Heart right ventricle (tissue), 16 donors: Measurements from ENCODE around the gene KCNN1. TPM values are rescaled to one million over a fixed set of nuclear protein-coding genes. Genes with fewer than 3 reads are reported as not detected.
A peak's percentile ranks its signal among the peaks of the same experiment; 100 is the strongest.

Source experiments
- ATAC-seq, 8 donors: fragments of 200-7000 bp; cut with Tn5 transposase; one replicate each; pipeline ENCODE4 v1.9.1; 2020; ENCODE audit warnings: mild to moderate bottlenecking in 8 of 8, moderate library complexity in 8 of 8, moderate number of reproducible peaks in 1 of 8
- DNase-seq, 2 donors: peaks; one replicate each; pipeline ENCODE4 v3.0.0-alpha.2; 2020
- H3K27ac ChIP-seq, 10 donors: fragments of 200-600 bp; sonication (generic) in 2 of 10; one replicate each; pipeline versions ENCODE4 v1.5.0 to v1.8.0; 2020 to 2022; ENCODE audit warnings: mild to moderate bottlenecking in 3 of 10
- H3K27me3 ChIP-seq, 7 donors: fragments of 200-600 bp; one replicate each; pipeline ENCODE4 v1.8.0; 2021 to 2022; ENCODE audit warnings: mild to moderate bottlenecking in 2 of 7
- H3K36me3 ChIP-seq, 9 donors: fragments of 200-600 bp; sonication (generic) in 1 of 9; one replicate each; pipeline versions ENCODE4 v1.5.0 to v1.8.0; 2020 to 2022; ENCODE audit warnings: mild to moderate bottlenecking in 2 of 9
- H3K4me1 ChIP-seq, 9 donors: fragments of 200-600 bp; sonication (generic) in 1 of 9; one replicate each; pipeline versions ENCODE4 v1.5.0 to v1.8.0; 2020 to 2022; ENCODE audit warnings: mild to moderate bottlenecking in 4 of 9
- H3K4me3 ChIP-seq, 10 donors: fragments of 200-600 bp; sonication (generic) in 2 of 10; one replicate each; pipeline versions ENCODE4 v1.5.0 to v1.8.0; 2020 to 2022; ENCODE audit warnings: mild to moderate bottlenecking in 7 of 10, moderate library complexity in 2 of 10
- H3K9me3 ChIP-seq, 11 donors: fragments of 200-600 bp in 10 of 11; sonication (generic) in 2 of 11; one replicate each; pipeline versions ENCODE4 v1.5.0 to v1.8.0; 2013 to 2022; ENCODE audit warnings: mild to moderate bottlenecking in 2 of 11, control low read depth in 1 of 11, moderate library complexity in 1 of 11
- WGBS, 2 donors: extraction: QIAGEN DNeasy Blood & Tissue Kit; methylation state at CpG; one replicate each; pipeline ENCODE4 v1.1.7; 2013; ENCODE audit warnings: inconsistent platforms in 1 of 2; 5-methylcytosine and 5-hydroxymethylcytosine counted together
- intact Hi-C, 10 donors: fragments of 100-400 bp; cut with DNase I; formaldehyde crosslinking; loops; one replicate each; pipeline versions ENCODE4 v1.11.1 to v1.14.2; 2022
- polyA plus RNA-seq, 2 donors: library from polyadenylated mRNA; stranded (reverse); fragments of 200-250 nt; gene quantifications; one replicate each; pipeline ENCODE4 v1.2.3, GENCODE V29; 2013
- total RNA-seq, 10 donors: library from RNA; stranded (reverse); fragmentation: NEBNext Ultra II Directional in 3 of 10; extraction: Animal tissue kit (Norgen Biotek cat#: 25700) in 3 of 10; gene quantifications; one replicate each; pipeline versions ENCODE4 v1.2.1 to v1.2.4, GENCODE V29; 2021 to 2023
- TF ChIP-seq, protein P1 (sequence below), 9 donors: fragments of 200-600 bp; sonication (generic) in 2 of 9; IDR thresholded peaks; one replicate each; pipeline versions ENCODE4 v1.5.0 to v1.8.0; 2021 to 2022; ENCODE audit warnings: antibody characterized with exemption in 9 of 9, mild to moderate bottlenecking in 5 of 9, moderate library complexity in 1 of 9
- donor health status: Arrhythmogenic right ventricular cardiomyopathy.
- donor health status: ischemic (EF 13 %, LVEDD 7.1; RV severe dilation, severe dysfunction).
- donor health status: healthy with polysubstance abuse.
- donor health status: DM: no; HTN: yes; CAD: no.
- donor health status: DM: no; HTN: no; CAD: no.
- donor health status: ischemic (EF 25% LVEDD 6.9; RV normal size, moderate dysfunction).
- donor health status: ischemic (EF 25% LVEDD 5.7; RV mildly dilated, moderate dysfunction).
- donor health status: healthy.
- donor health status: DM: yes; HTN: yes; CAD: no.
- donor health status: Ischemic cardiomyopathy.
- donor health status: ischemic (EF 35%, LVEDD 5.7; RV mildly dilated, moderate dysfunction).
- donor health status: nonischemic (EF 11% LVEDD 7.7; RV severe dilation, severe dysfunction).
- donor health status: DM: yes; HTN: yes; CAD: no.
- donor health status: PGD.
- donor health status: ischemic (EF 29% LVEDD 5.4; RV normal size, mild dysfunction).
- donor health status: nonischemic (EF 23%, LVEDD 6.1; RV moderate dilation, normal function).

Gene KCNN1
- total and polyA plus RNA-seq, 12 donors: 0.72 TPM; not detected in 11

DNA sequence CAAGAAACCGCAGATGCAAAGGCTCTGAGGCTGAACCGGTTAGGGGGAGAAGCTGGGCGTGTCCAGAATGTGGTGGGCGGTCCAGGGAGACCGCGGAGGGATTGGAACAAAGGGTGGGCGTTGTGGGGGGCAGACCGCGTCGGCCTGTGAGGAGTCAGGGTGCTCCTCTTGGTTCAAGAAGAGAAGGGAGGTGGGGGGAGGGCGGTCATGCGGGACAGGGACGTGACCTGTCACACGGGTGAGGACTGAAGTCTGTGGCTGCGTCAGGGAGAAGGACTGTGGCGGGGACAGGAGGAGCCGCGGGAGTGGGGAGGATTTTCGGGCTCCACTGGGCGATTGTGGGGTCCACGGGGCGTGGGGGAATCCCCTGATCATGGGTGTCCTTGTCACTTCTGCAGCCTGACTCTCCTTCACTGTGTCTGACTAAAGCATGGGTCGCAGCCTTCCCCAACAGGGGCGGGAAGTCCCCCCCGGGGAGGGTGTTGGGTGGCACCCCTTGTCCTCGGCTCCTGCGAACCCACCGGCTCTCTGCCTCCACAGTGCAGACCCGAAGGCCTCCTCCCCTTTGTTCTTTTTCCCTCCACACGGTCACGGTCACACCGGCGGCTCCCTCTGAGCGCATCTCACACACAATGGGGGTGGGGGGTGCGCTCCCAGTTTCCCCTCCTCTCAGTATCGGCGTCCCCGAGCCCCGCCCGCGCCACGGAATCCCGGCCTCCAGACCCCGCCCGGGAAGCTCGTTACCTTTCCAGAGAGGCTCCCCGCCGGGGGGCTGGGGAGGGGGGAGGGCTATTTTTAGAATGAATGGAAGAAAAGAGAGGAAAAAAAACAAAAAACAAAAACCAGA, 16.4 kb upstream of the KCNN1 start:
- Histone ChIP-seq H3K27me3 (peaks cover 29 to 75% (median 68%) of the 10 kb centered on the region in 7 donors), H3K4me3 (peak overlapping the region in 7 of 10 donors; percentile 4 to 24 (median 11)), H3K4me1 (peaks cover 29 to 54% (median 48%) of the 10 kb centered on the region in 9 donors), H3K9me3 (no peaks in the 10 kb centered on the region), H3K36me3 (no peaks in the 10 kb centered on the region), H3K27ac (no peak overlapping the region)
- 1 to 2% methylated on average over 48 of the region's 48 CpGs for WGBS, 2 donors
- no peak for DNase-seq
- intact Hi-C loops: no loop called here
- no peak for ATAC-seq
- TF ChIP-seq, protein P1, sequence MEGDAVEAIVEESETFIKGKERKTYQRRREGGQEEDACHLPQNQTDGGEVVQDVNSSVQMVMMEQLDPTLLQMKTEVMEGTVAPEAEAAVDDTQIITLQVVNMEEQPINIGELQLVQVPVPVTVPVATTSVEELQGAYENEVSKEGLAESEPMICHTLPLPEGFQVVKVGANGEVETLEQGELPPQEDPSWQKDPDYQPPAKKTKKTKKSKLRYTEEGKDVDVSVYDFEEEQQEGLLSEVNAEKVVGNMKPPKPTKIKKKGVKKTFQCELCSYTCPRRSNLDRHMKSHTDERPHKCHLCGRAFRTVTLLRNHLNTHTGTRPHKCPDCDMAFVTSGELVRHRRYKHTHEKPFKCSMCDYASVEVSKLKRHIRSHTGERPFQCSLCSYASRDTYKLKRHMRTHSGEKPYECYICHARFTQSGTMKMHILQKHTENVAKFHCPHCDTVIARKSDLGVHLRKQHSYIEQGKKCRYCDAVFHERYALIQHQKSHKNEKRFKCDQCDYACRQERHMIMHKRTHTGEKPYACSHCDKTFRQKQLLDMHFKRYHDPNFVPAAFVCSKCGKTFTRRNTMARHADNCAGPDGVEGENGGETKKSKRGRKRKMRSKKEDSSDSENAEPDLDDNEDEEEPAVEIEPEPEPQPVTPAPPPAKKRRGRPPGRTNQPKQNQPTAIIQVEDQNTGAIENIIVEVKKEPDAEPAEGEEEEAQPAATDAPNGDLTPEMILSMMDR (IDR thresholded peaks at IDR 0.05): no peak

DNA sequence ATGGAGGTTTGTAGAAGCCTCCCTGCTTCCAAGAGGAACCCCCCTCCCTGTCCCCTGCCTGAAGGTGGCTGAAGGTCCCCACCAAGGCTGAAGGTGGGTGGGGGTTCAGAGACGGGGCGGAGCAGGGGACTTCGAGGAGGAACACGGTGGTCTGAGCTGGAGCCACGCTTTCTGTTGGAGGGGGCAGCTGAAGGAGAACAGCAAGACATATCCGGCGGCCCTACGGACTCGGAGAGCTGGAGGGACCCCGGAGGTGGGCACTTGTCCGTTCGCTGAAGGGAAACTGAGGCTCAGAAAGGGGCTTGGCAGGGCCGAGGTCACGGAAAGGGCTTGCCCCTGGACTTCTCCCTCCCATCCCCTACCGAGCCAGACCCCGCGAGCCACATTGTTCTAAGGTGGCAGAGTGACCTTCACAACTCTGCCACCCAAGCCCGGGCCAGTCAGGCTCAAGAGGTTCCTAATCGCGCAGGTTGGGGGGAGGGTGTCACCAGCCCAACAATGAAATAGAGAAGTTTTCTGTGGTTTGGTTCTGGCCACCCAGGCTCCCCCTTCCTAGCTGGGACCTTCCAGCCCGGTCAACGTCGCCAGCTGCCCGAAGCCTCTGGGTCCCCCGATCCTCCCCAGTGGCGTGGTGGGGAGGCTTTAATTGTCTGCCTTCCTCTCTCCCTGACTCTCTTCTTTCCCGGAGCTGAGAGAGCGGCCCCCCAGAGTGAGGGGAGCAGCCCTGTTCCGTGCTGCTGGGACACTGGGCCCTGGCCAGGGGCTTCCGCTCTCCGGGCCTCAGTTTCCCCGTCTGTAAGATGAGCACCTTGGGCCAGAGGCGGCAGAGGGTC, 15.5 kb upstream of the KCNN1 start:
- peaks cover 29 to 84% (median 76%) of the 10 kb centered on the region in 7 donors for H3K27me3 ChIP-seq

DNA sequence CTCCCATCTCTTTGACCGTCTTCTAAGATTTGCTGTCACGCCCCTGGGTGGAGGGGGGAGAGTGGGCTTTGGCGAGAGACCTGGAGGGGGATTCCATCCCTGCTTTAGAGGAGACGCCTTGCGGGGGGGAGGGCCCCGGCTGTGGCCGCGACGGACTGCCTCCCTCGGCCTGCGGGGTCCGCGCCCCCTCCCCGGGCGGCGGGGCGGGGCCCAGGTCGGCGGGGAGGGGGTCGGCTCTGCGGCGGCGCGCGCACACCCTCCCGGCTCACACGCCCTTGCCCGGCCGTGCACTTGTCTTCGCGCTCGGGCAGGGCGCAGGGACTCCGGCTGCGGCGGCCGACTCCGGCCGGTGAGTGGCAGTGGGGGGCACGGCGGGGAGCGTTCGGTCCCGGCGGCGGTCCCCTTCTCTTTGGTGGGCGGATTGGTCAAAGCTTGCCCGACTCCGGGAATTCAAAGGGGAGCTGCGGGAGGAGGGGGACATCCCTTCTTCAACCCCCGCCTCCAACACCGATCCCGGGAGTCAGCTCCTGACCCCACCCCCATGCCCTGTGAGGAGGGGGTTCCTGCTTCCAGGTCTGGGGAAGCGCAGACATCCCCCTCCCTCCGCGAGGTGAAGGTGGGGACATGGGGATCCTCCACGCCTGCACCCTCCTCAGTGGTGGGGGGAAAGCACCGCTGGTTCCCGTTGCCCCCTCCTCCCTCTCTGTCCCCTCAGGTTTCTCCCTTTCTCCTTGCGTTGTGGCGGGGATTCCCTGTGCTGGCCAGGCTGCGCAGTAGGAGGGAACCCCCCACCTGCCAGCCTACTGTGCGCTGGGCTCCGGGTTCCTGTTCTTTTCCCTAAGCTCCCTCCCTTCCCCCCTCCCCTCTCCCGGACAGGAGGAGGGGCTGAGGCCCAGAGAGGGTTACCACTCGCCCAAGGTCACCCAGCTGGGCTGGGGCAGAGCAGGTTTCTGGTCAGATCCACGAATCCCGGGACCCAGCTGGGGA, 14.6 kb upstream of the KCNN1 start:
- no peaks in the 10 kb centered on the region for H3K36me3 ChIP-seq
- intact Hi-C loops: no loop called here
- no peak overlapping the region for H3K27ac ChIP-seq
- DNase-seq: no peak
- peak overlapping the region in 3 of 10 donors; percentile 10 to 17 (median 16) for H3K4me3 ChIP-seq
- no peak for ATAC-seq
- H3K9me3 ChIP-seq: no peaks in the 10 kb centered on the region
- TF ChIP-seq, protein P1 (IDR thresholded peaks at IDR 0.05): no peak
- peaks cover 26 to 50% (median 43%) of the 10 kb centered on the region in 9 donors for H3K4me1 ChIP-seq
- WGBS, 2 donors: 0 to 1% methylated on average over 52 to 68 of the region's 68 CpGs
- H3K27me3 ChIP-seq: peaks cover 29 to 90% (median 81%) of the 10 kb centered on the region in 7 donors

More for the DNA sequence above, 15.5 kb upstream of the KCNN1 start:
- ATAC-seq (no peak), DNase-seq (no peak)
- intact Hi-C loops: no loop called here
- H3K36me3 ChIP-seq: no peaks in the 10 kb centered on the region
- no peaks in the 10 kb centered on the region for H3K9me3 ChIP-seq
- H3K27ac ChIP-seq: no peak overlapping the region
- TF ChIP-seq, protein P1 (IDR thresholded peaks at IDR 0.05): no peak
- H3K4me3 ChIP-seq: peak overlapping the region in 6 of 10 donors; percentile 8 to 16 (median 11)
- peaks cover 29 to 54% (median 48%) of the 10 kb centered on the region in 9 donors for H3K4me1 ChIP-seq
- 1 to 2% methylated on average over 32 to 33 of the region's 33 CpGs for WGBS, 2 donors
